HepG2 (cell line): ENCODE measurements around the gene TTC9. TPM values are rescaled to one million over a fixed set of nuclear protein-coding genes. Genes with fewer than 3 reads are reported as not detected.
A peak's percentile ranks its signal among the peaks of the same experiment; 100 is the strongest.

Experiments used
- ARNT2 ChIP-seq: sonication (generic); formaldehyde crosslinking; IDR thresholded peaks from 2 replicates; pipeline ENCODE4 v1.8.0; 2022; ENCODE audit warnings: mild to moderate bottlenecking, low read depth, missing genetic modification reagents, moderate library complexity
- CSRNP1 ChIP-seq: sonication (generic); formaldehyde crosslinking; IDR thresholded peaks from 2 replicates; pipeline ENCODE4 v1.8.1; 2023; ENCODE audit warnings: mild to moderate bottlenecking, missing genetic modification reagents
- HMGXB4 ChIP-seq, 2 experiments: sonication (generic) in 1 of 2; formaldehyde crosslinking in 1 of 2; IDR thresholded peaks; 2 replicates each; pipeline versions ENCODE4 v1.4.0 to v1.6.1; 2018 to 2020; ENCODE audit warnings: missing genetic modification reagents in 2 of 2, borderline replicate concordance in 1 of 2, low read depth in 1 of 2, mild to moderate bottlenecking in 1 of 2, missing biosample characterization in 1 of 2
- NFIB ChIP-seq: sonication (generic); formaldehyde crosslinking; IDR thresholded peaks from 2 replicates; pipeline ENCODE4 v1.9.0; 2021; ENCODE audit warnings: missing genetic modification reagents, mild to moderate bottlenecking, borderline replicate concordance
- NR2F6 ChIP-seq, 2 experiments: IDR thresholded peaks; 2 replicates each; pipeline ENCODE4 v1.6.1; 2016; ENCODE audit warnings: antibody characterized with exemption in 1 of 2, mild to moderate bottlenecking in 1 of 2
- THAP8 ChIP-seq: sonication (generic); formaldehyde crosslinking; IDR thresholded peaks from 2 replicates; pipeline ENCODE4 v1.5.1; 2020; ENCODE audit warnings: missing genetic modification reagents, mild to moderate bottlenecking, borderline replicate concordance
- UBTF ChIP-seq: sonication (generic); formaldehyde crosslinking; IDR thresholded peaks from 2 replicates; pipeline ENCODE4 v1.4.0; 2020; ENCODE audit warnings: mild to moderate bottlenecking, missing genetic modification reagents
- ZFY ChIP-seq: sonication (generic); formaldehyde crosslinking; IDR thresholded peaks from 2 replicates; pipeline ENCODE4 v1.4.0; 2020; ENCODE audit warnings: missing genetic modification reagents
- ZNF264 ChIP-seq: sonication (generic); formaldehyde crosslinking; IDR thresholded peaks from 2 replicates; pipeline ENCODE4 v1.4.0; 2020; ENCODE audit warnings: missing genetic modification reagents
- ZNF276 ChIP-seq: sonication (generic); formaldehyde crosslinking; IDR thresholded peaks from 2 replicates; pipeline ENCODE4 v1.4.0; 2020; ENCODE audit warnings: mild to moderate bottlenecking, low read depth, missing genetic modification reagents
- ZNF296 ChIP-seq: sonication (generic); formaldehyde crosslinking; conservative IDR thresholded peaks from 2 replicates; pipeline ENCODE4 v1.5.0; 2020; ENCODE audit warnings: mild to moderate bottlenecking, missing genetic modification reagents
- ZNF549 ChIP-seq: sonication (generic); formaldehyde crosslinking; IDR thresholded peaks from 2 replicates; pipeline ENCODE4 v1.5.0; 2020; ENCODE audit warnings: missing genetic modification reagents
- ZNF770 ChIP-seq: sonication (generic); formaldehyde crosslinking; IDR thresholded peaks from 2 replicates; pipeline ENCODE4 v1.5.0; 2020; ENCODE audit warnings: mild to moderate bottlenecking, missing genetic modification reagents
- ZNF777 ChIP-seq: sonication (generic); formaldehyde crosslinking; IDR thresholded peaks from 2 replicates; pipeline ENCODE4 v1.4.0; 2020; ENCODE audit warnings: missing genetic modification reagents
- ZSCAN20 ChIP-seq: sonication (generic); formaldehyde crosslinking; IDR thresholded peaks from 2 replicates; pipeline ENCODE4 v1.4.0; 2020; ENCODE audit warnings: missing genetic modification reagents, mild to moderate bottlenecking, borderline replicate concordance
- polyA plus RNA-seq, 8 experiments: library from polyadenylated mRNA; depleted of rRNA in 3 of 8; stranded (reverse) in 7 of 8; unstranded in 1 of 8; fragments of >200 nt; fragmentation: Illumina TruSeq in 4 of 8; extraction: Trizol in 4 of 8; gene quantifications; 2 replicates each; pipeline versions ENCODE4 v1.2.1 to v1.2.3, GENCODE V29; 2011 to 2016; ENCODE audit warnings: low read depth in 4 of 8, missing spikeins in 1 of 8, mixed read lengths in 1 of 8; ENCODE audit not compliant: insufficient read depth in 1 of 8
- total RNA-seq, 5 experiments: library from RNA; depleted of rRNA; stranded (reverse); fragments of >200 nt; fragmentation: Illumina TruSeq; extraction: Trizol; gene quantifications; 2 replicates each; pipeline ENCODE4 v1.2.3, GENCODE V29; 2016; ENCODE audit warnings: low read depth in 1 of 5

Gene TTC9
- total and polyA plus RNA-seq, 2 of the 13 experiments (the other 11 are each of a cell fraction or from before 2014, with no cell fraction given), result 0.13 to 0.30 TPM

GRCh38 chr14:70642303-70643235 is 853 bp downstream of the TTC9 start (continued):
- TF ChIP-seq UBTF (CRISPR knock-in tag) (0 out of 2 replicates have a peak, but pooled peaks have one; percentile 10), THAP8 (CRISPR knock-in tag) (no peak), HMGXB4 (CRISPR knock-in tag; IDR thresholded peaks at IDR 0.05; ENCODE audit: borderline replicate concordance in 1 of 2, low read depth in 1 of 2) (0 out of 4 replicates have a peak, but pooled peaks of 1 of the 2 experiments have one; percentile 36), ZNF296 (CRISPR knock-in tag) (no peak), NFIB (no peak), NR2F6 (IDR thresholded peaks at IDR 0.05) (no peak), NR2F6 (CRISPR knock-in tag; IDR thresholded peaks at IDR 0.05) (no peak), ZNF770 (CRISPR knock-in tag) (no peak), ARNT2 (CRISPR knock-in tag) (0 out of 2 replicates have a peak, but pooled peaks have one; percentile 26), ZSCAN20 (CRISPR knock-in tag) (no peak), ZNF549 (CRISPR knock-in tag) (no peak), ZFY (CRISPR knock-in tag) (peak; percentile 21; the same call in 1 of the 2 replicates), ZNF777 (CRISPR knock-in tag) (peak; percentile 44; the same call in 1 of the 2 replicates), ZNF276 (CRISPR knock-in tag) (no peak), CSRNP1 (0 out of 2 replicates have a peak, but pooled peaks have one; percentile 29), ZNF264 (no peak)
